Right atrium auricular region (tissue), 2 donors: Measurements from ENCODE around the gene MYOG. TPM values are rescaled to one million over a fixed set of nuclear protein-coding genes. Genes with fewer than 3 reads are reported as not detected.

Experiments
- DNase-seq: peaks from one replicate; pipeline ENCODE4 v3.0.0-alpha.2; 2019; ENCODE audit warnings: low spot score
- H3K27ac ChIP-seq, 2 donors: fragments of 200-600 bp; sonication (generic); 1 replicate in 1 of 2; 2 replicates in 1 of 2; pipeline ENCODE4 v1.5.1; 2016 to 2019
- H3K27me3 ChIP-seq, 2 donors: fragments of 200-600 bp; sonication (generic); one replicate each; pipeline versions ENCODE4 v1.5.1 to v1.6.0; 2017 to 2019
- H3K36me3 ChIP-seq: fragments of 200-600 bp; sonication (generic); one replicate; pipeline ENCODE4 v1.5.1; 2016
- H3K4me1 ChIP-seq, 2 donors: fragments of 200-600 bp; sonication (generic); one replicate each; pipeline versions ENCODE4 v1.5.1 to v1.6.0; 2017 to 2019
- H3K4me3 ChIP-seq, 2 donors: fragments of 200-600 bp; sonication (generic); 1 replicate in 1 of 2; 2 replicates in 1 of 2; pipeline ENCODE4 v1.5.1; 2017 to 2019; ENCODE audit warnings: mild to moderate bottlenecking in 1 of 2, moderate library complexity in 1 of 2
- H3K9me3 ChIP-seq, 2 donors: fragments of 200-600 bp; sonication (generic); one replicate each; pipeline ENCODE4 v1.5.1; 2019
- total RNA-seq, 2 donors: library from RNA; depleted of rRNA; stranded (reverse); fragments of >200 nt; gene quantifications; one replicate each; pipeline ENCODE4 v1.1.0, GENCODE V29; 2016
- TF ChIP-seq, protein P1 (sequence below), 2 donors: fragments of 200-600 bp; sonication (generic); IDR thresholded peaks; one replicate each; pipeline ENCODE4 v1.5.1; 2019; ENCODE audit warnings: antibody characterized with exemption in 2 of 2

MYOG gene
- total RNA-seq, 2 donors from 2014 or later, result not detected

GRCh38 chr1:203039609-203040512 is 46.0 kb downstream of the MYOG start:
- H3K27ac ChIP-seq, result peak overlapping the region; percentile 26 to 65
- no peak for DNase-seq

GRCh38 chr1:203038891-203039608 is 46.8 kb downstream of the MYOG start:
- H3K27me3 ChIP-seq, result no peaks in the 10 kb centered on the region
- no peaks in the 10 kb centered on the region for H3K9me3 ChIP-seq
- H3K4me1 ChIP-seq, result peaks cover 0 to 55% of the 10 kb centered on the region in 2 donors
- peak; percentile 72 for DNase-seq
- H3K36me3 ChIP-seq, result no peaks in the 10 kb centered on the region
- peak overlapping the region; percentile 81 to 91 for H3K27ac ChIP-seq
- TF ChIP-seq, protein P1, sequence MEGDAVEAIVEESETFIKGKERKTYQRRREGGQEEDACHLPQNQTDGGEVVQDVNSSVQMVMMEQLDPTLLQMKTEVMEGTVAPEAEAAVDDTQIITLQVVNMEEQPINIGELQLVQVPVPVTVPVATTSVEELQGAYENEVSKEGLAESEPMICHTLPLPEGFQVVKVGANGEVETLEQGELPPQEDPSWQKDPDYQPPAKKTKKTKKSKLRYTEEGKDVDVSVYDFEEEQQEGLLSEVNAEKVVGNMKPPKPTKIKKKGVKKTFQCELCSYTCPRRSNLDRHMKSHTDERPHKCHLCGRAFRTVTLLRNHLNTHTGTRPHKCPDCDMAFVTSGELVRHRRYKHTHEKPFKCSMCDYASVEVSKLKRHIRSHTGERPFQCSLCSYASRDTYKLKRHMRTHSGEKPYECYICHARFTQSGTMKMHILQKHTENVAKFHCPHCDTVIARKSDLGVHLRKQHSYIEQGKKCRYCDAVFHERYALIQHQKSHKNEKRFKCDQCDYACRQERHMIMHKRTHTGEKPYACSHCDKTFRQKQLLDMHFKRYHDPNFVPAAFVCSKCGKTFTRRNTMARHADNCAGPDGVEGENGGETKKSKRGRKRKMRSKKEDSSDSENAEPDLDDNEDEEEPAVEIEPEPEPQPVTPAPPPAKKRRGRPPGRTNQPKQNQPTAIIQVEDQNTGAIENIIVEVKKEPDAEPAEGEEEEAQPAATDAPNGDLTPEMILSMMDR (IDR thresholded peaks at IDR 0.05), result peak; percentile 88 to 91
- no peak overlapping the region for H3K4me3 ChIP-seq

More at GRCh38 chr1:203039609-203040512, 46.0 kb downstream of the MYOG start:
- Histone ChIP-seq H3K4me1 (peaks cover 0 to 55% of the 10 kb centered on the region in 2 donors), H3K27me3 (no peaks in the 10 kb centered on the region), H3K9me3 (no peaks in the 10 kb centered on the region), H3K4me3 (no peak overlapping the region), H3K36me3 (no peaks in the 10 kb centered on the region)
- TF ChIP-seq, protein P1 (IDR thresholded peaks at IDR 0.05), result peak in 1 of 2 donors; percentile 43

GRCh38 chr1:203038217-203038741 is 47.5 kb downstream of the MYOG start:
- no peaks in the 10 kb centered on the region for H3K36me3 ChIP-seq
- peak overlapping the region; percentile 81 to 91 for H3K27ac ChIP-seq
- H3K9me3 ChIP-seq, result no peaks in the 10 kb centered on the region
- H3K27me3 ChIP-seq, result no peaks in the 10 kb centered on the region
- DNase-seq, result peak; percentile 77
- TF ChIP-seq, protein P1 (IDR thresholded peaks at IDR 0.05), result no peak
- H3K4me1 ChIP-seq, result peaks cover 0 to 55% of the 10 kb centered on the region in 2 donors
- H3K4me3 ChIP-seq, result no peak overlapping the region

GRCh38 chr1:203037509-203038190 is 48.2 kb downstream of the MYOG start:
- DNase-seq, result no peak
- Histone ChIP-seq H3K27ac (peak overlapping the region; percentile 81 to 91), H3K36me3 (no peaks in the 10 kb centered on the region), H3K4me3 (no peak overlapping the region), H3K27me3 (no peaks in the 10 kb centered on the region), H3K9me3 (no peaks in the 10 kb centered on the region), H3K4me1 (peaks cover 0 to 55% of the 10 kb centered on the region in 2 donors)
- TF ChIP-seq, protein P1 (IDR thresholded peaks at IDR 0.05), result no peak

GRCh38 chr1:203036537-203036936 is 49.3 kb downstream of the MYOG start:
- Histone ChIP-seq H3K36me3 (no peaks in the 10 kb centered on the region), H3K4me1 (peaks cover 0 to 55% of the 10 kb centered on the region in 2 donors), H3K27ac (peak overlapping the region; percentile 81 to 91), H3K27me3 (no peaks in the 10 kb centered on the region), H3K4me3 (no peak overlapping the region), H3K9me3 (no peaks in the 10 kb centered on the region)
- peak; percentile 36 for DNase-seq
- TF ChIP-seq, protein P1 (IDR thresholded peaks at IDR 0.05), result no peak
